ENCODE results near the gene SIRT1. TPM values are rescaled to one million over a fixed set of nuclear protein-coding genes. Genes with fewer than 3 reads are reported as not detected.
"Not testable (repeated sequence)": the region's sequence is repeated elsewhere in the genome, so short reads cannot be mapped to it uniquely, and the experiment has no call there.

Gene SIRT1
- total RNA-seq = 40.0 TPM

- H3K4me1 ChIP-seq (ENCODE audit: insufficient read depth, low read length) = peaks cover 33% of the 10 kb centered on the region
- H3K9me3 ChIP-seq (ENCODE audit: low read depth, low read length) = no peaks in the 10 kb centered on the region
- H3K27me3 ChIP-seq (ENCODE audit: insufficient read depth, low read length) = no peaks in the 10 kb centered on the region
- peak within 1 kb of the TSS; percentile 89 for H3K4me3 ChIP-seq (ENCODE audit: low read length)
Measured at GRCh38 chr10:67884313-67884841, at the start of gene SIRT1. Gene SIRT1 (plus strand): TSS chr10:67884656. CDS start chr10:67884722, 66 bp downstream.

GRCh38 chr10:67835541-67836394 lies 48.7 kb upstream of the SIRT1 start:
- not testable (repeated sequence) for H3K4me1 ChIP-seq (ENCODE audit: insufficient read depth, low read length); H3K27me3 ChIP-seq (ENCODE audit: insufficient read depth, low read length); H3K9me3 ChIP-seq (ENCODE audit: low read depth, low read length); H3K4me3 ChIP-seq (ENCODE audit: low read length)

- Histone ChIP-seq H3K27me3 (ENCODE audit: insufficient read depth, low read length) (no peaks in the 10 kb centered on the region), H3K4me3 (ENCODE audit: low read length) (no peak overlapping the region), H3K4me1 (ENCODE audit: insufficient read depth, low read length) (no peaks in the 10 kb centered on the region), H3K9me3 (ENCODE audit: low read depth, low read length) (no peaks in the 10 kb centered on the region)
Measured at GRCh38 chr10:67836488-67836887, 48.0 kb upstream of the SIRT1 start.

GRCh38 chr10:67836972-67837371 lies 47.5 kb upstream of the SIRT1 start:
- H3K4me1 ChIP-seq (ENCODE audit: insufficient read depth, low read length) = no peaks in the 10 kb centered on the region
- H3K4me3 ChIP-seq (ENCODE audit: low read length) = no peak overlapping the region
- H3K27me3 ChIP-seq (ENCODE audit: insufficient read depth, low read length) = no peaks in the 10 kb centered on the region
- H3K9me3 ChIP-seq (ENCODE audit: low read depth, low read length) = no peaks in the 10 kb centered on the region

- no peak within 1 kb of the TSS for H3K4me3 ChIP-seq (ENCODE audit: low read length)
- no peaks in the 10 kb centered on the region for H3K4me1 ChIP-seq (ENCODE audit: insufficient read depth, low read length)
- no peaks in the 10 kb centered on the region for H3K27me3 ChIP-seq (ENCODE audit: insufficient read depth, low read length)
- no peaks in the 10 kb centered on the region for H3K9me3 ChIP-seq (ENCODE audit: low read depth, low read length)
Measured at GRCh38 chr10:67837541-67838314, 46.7 kb upstream of the SIRT1 start, which contains the start of gene DNAJC12. Gene DNAJC12 (minus strand): TSS chr10:67838188. CDS start chr10:67838011, 177 bp downstream.

- not testable (repeated sequence) for H3K9me3 ChIP-seq (ENCODE audit: low read depth, low read length); H3K27me3 ChIP-seq (ENCODE audit: insufficient read depth, low read length); H3K4me3 ChIP-seq (ENCODE audit: low read length); H3K4me1 ChIP-seq (ENCODE audit: insufficient read depth, low read length)
Measured at GRCh38 chr10:67839511-67839910, 44.9 kb upstream of the SIRT1 start.

GRCh38 chr10:67839951-67840350 lies 44.5 kb upstream of the SIRT1 start:
- Histone ChIP-seq H3K9me3 (ENCODE audit: low read depth, low read length) (no peaks in the 10 kb centered on the region), H3K4me1 (ENCODE audit: insufficient read depth, low read length) (no peaks in the 10 kb centered on the region), H3K4me3 (ENCODE audit: low read length) (no peak overlapping the region), H3K27me3 (ENCODE audit: insufficient read depth, low read length) (no peaks in the 10 kb centered on the region)

- Histone ChIP-seq H3K4me3 (ENCODE audit: low read length) (no peak overlapping the region), H3K9me3 (ENCODE audit: low read depth, low read length) (no peaks in the 10 kb centered on the region), H3K4me1 (ENCODE audit: insufficient read depth, low read length) (no peaks in the 10 kb centered on the region), H3K27me3 (ENCODE audit: insufficient read depth, low read length) (no peaks in the 10 kb centered on the region)
Measured at GRCh38 chr10:67841737-67842136, 42.7 kb upstream of the SIRT1 start.

GRCh38 chr10:67843284-67843683 lies 41.2 kb upstream of the SIRT1 start:
- no peak overlapping the region for H3K4me3 ChIP-seq (ENCODE audit: low read length)
- H3K27me3 ChIP-seq (ENCODE audit: insufficient read depth, low read length) = no peaks in the 10 kb centered on the region
- H3K4me1 ChIP-seq (ENCODE audit: insufficient read depth, low read length) = no peaks in the 10 kb centered on the region
- H3K9me3 ChIP-seq (ENCODE audit: low read depth, low read length) = no peaks in the 10 kb centered on the region

- H3K4me3 ChIP-seq (ENCODE audit: low read length) = peak overlapping the region; percentile 71
- H3K9me3 ChIP-seq (ENCODE audit: low read depth, low read length) = no peaks in the 10 kb centered on the region
- no peaks in the 10 kb centered on the region for H3K27me3 ChIP-seq (ENCODE audit: insufficient read depth, low read length)
- H3K4me1 ChIP-seq (ENCODE audit: insufficient read depth, low read length) = peaks cover 5% of the 10 kb centered on the region
Measured at GRCh38 chr10:67849331-67850011, 35.0 kb upstream of the SIRT1 start.

GRCh38 chr10:67851186-67851585 lies 33.3 kb upstream of the SIRT1 start:
- H3K4me1 ChIP-seq (ENCODE audit: insufficient read depth, low read length) = peaks cover 10% of the 10 kb centered on the region
- H3K27me3 ChIP-seq (ENCODE audit: insufficient read depth, low read length) = no peaks in the 10 kb centered on the region
- no peak overlapping the region for H3K4me3 ChIP-seq (ENCODE audit: low read length)
- no peaks in the 10 kb centered on the region for H3K9me3 ChIP-seq (ENCODE audit: low read depth, low read length)

- peaks cover 10% of the 10 kb centered on the region for H3K4me1 ChIP-seq (ENCODE audit: insufficient read depth, low read length)
- no peaks in the 10 kb centered on the region for H3K27me3 ChIP-seq (ENCODE audit: insufficient read depth, low read length)
- no peaks in the 10 kb centered on the region for H3K9me3 ChIP-seq (ENCODE audit: low read depth, low read length)
- no peak overlapping the region for H3K4me3 ChIP-seq (ENCODE audit: low read length)
Measured at GRCh38 chr10:67852761-67853160, 31.7 kb upstream of the SIRT1 start.

GRCh38 chr10:67853512-67853911 lies 30.9 kb upstream of the SIRT1 start:
- Histone ChIP-seq H3K9me3 (ENCODE audit: low read depth, low read length) (no peaks in the 10 kb centered on the region), H3K27me3 (ENCODE audit: insufficient read depth, low read length) (no peaks in the 10 kb centered on the region), H3K4me1 (ENCODE audit: insufficient read depth, low read length) (peaks cover 10% of the 10 kb centered on the region), H3K4me3 (ENCODE audit: low read length) (no peak overlapping the region)

- H3K9me3 ChIP-seq (ENCODE audit: low read depth, low read length) = no peaks in the 10 kb centered on the region
- no peaks in the 10 kb centered on the region for H3K27me3 ChIP-seq (ENCODE audit: insufficient read depth, low read length)
- peaks cover 8% of the 10 kb centered on the region for H3K4me1 ChIP-seq (ENCODE audit: insufficient read depth, low read length)
- no peak overlapping the region for H3K4me3 ChIP-seq (ENCODE audit: low read length)
Measured at GRCh38 chr10:67858971-67859370, 25.5 kb upstream of the SIRT1 start.

Data from mononuclear cell (primary cell).